NK-92 (cell line): ENCODE results near the gene SLC30A9.

ENCODE experiments used
- DNase-seq: peaks from one replicate; lab custom pipeline; 2025; ENCODE audit not compliant: unreplicated experiment; lab: John Stamatoyannopoulos, UW

SLC30A9 gene

GRCh38 chr4:42133006-42133405, 142.7 kb downstream of the SLC30A9 start:
- no peak for DNase-seq

- no peak for DNase-seq
Measured at GRCh38 chr4:42136371-42136770, 146.0 kb downstream of the SLC30A9 start.
